HAP-1 (cell line): ENCODE results near the gene ACTL8.

ENCODE experiments used
- DNase-seq, 2 experiments: peaks; one replicate each; pipeline ENCODE4 v3.0.0-alpha.2; 2016 to 2020; ENCODE audit warnings: low spot score in 2 of 2
- H3K27me3 ChIP-seq: fragments of 250-450 bp; sonication (Bioruptor Pico); 2 replicates; pipeline ENCODE4 v1.5.1; 2020; ENCODE audit warnings: low read depth, mild to moderate bottlenecking, moderate library complexity
- H3K36me3 ChIP-seq: fragments of 250-450 bp; sonication (Bioruptor Pico); replicated peaks from 2 replicates; pipeline ENCODE4 v1.5.1; 2020; ENCODE audit warnings: mild to moderate bottlenecking
- H3K4me1 ChIP-seq: fragments of 250-450 bp; sonication (Bioruptor Pico); 2 replicates; pipeline ENCODE4 v1.5.1; 2020; ENCODE audit warnings: mild to moderate bottlenecking
- H3K4me3 ChIP-seq: fragments of 250-450 bp; sonication (Bioruptor Pico); 2 replicates; pipeline ENCODE4 v1.5.1; 2020; ENCODE audit warnings: mild to moderate bottlenecking, moderate library complexity
- H3K9me3 ChIP-seq: fragments of 250-450 bp; sonication (Bioruptor Pico); 2 replicates; pipeline ENCODE4 v1.5.1; 2020; ENCODE audit warnings: mild to moderate bottlenecking, moderate library complexity
- in situ Hi-C: fragments of 300-500 bp; cut with MboI; formaldehyde crosslinking; loops from 3 replicates; pipeline ENCODE4 v1.14.3; 2020; ENCODE audit warnings: low sequenced_read_pairs, inconsistent platforms, mixed read lengths

Gene ACTL8

DNA sequence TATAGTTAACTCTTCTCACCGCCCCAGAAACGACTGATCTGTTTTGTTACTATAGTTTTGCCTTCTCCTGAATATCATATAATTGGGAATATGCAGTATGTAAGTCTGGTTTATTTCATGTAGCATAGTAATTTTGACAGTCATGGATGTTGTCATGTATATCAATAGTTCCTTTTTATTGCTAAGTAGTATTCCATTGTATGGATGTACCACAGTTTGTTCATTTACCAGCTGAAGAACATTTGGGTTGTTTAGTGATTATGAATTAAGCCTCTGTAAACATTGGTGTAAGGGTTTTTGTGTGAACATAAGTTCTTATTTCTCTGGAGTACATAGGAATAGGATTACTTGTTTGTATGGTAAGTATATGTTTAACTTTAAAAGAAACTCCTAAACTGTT, 55.5 kb downstream of the ACTL8 start:
- H3K9me3 ChIP-seq, result no peaks in the 10 kb centered on the region
- no peak overlapping the region for H3K4me3 ChIP-seq
- no peaks in the 10 kb centered on the region for H3K4me1 ChIP-seq
- in situ Hi-C loops, result no loop called here
- DNase-seq, result no peak
- no peaks in the 10 kb centered on the region for H3K36me3 ChIP-seq
- H3K27me3 ChIP-seq, result peaks cover 8% of the 10 kb centered on the region

DNA sequence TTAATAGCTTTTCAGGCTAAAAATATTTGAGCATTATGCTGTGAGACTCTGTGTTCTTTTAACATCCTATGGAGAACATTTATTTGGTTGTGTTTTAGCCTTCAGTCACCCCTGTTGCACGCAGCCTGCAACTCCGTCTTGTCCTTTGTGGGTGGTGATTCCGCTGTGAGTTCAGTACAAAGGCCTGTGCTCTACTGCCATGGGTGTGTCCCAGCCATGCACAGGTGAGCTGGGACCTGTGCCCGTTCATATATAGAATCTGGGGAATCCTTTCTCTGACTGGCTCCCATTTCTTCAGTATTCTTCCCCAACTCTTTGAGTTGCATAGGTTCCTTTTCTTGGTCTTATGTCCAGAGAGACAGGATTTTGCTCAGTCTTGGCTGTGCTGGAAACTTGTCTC, 61.4 kb downstream of the ACTL8 start:
- H3K27me3 ChIP-seq, result peaks cover 8% of the 10 kb centered on the region
- no peaks in the 10 kb centered on the region for H3K36me3 ChIP-seq
- H3K4me1 ChIP-seq, result no peaks in the 10 kb centered on the region
- no peak for DNase-seq
- in situ Hi-C loops, result no loop called here
- H3K9me3 ChIP-seq, result no peaks in the 10 kb centered on the region
- H3K4me3 ChIP-seq, result no peak overlapping the region

DNA sequence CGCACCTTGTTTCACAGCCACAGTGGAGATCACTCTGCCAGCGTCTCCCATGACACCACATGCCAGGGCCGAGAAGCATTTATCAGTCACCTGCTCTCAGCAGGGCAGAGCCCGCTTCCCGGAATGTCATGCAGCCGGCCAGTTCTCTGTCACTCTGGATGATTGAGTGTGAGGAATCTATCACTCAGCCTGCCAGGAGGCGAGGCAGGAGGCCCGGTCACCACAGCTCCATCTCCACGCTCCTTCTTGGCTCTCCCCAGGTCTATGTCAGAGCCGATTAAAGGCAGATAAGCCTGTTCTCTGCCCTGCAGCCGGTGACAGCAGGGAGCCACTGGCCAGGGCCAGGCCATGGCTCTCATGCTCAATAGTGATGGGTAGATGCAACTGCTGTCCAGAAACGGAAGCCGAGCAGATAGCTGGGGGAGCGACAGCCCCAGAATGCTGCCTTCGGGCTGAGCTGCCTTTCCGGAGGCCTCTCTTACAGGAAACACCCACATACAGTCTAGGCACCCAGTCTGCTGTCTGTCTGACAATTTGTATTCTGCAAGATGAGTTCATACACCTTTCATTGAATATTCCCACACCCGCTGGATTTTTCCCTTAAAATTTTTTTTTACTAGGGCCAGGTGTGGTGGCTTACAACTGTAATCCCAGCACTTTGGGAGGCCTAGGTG, 64.1 kb downstream of the ACTL8 start:
- no peaks in the 10 kb centered on the region for H3K4me1 ChIP-seq
- no peak overlapping the region for H3K4me3 ChIP-seq
- H3K27me3 ChIP-seq, result peaks cover 8% of the 10 kb centered on the region
- no peaks in the 10 kb centered on the region for H3K9me3 ChIP-seq
- no peaks in the 10 kb centered on the region for H3K36me3 ChIP-seq
- DNase-seq, result no peak
- in situ Hi-C loops, result no loop called here

DNA sequence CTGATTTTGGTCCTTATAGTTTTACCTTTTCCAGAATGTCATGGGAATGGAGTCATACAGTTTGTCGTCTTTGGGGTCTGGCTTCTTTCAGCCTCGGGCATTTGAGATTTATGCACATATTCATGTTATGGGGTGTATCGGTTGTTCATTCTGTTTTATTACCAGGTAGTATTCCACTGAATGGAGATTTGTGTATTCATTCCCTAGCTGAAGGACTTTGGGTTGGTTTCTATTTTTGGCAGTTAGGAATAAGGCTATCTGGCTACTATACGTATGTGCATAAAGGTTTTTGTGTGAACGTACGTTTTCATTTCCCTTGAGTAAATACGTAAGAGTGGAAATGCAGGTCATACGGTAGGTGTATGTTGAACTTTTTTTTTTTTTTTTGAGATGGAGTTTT, 65.1 kb downstream of the ACTL8 start:
- in situ Hi-C loops, result no loop called here
- Histone ChIP-seq H3K4me3 (no peak overlapping the region), H3K4me1 (no peaks in the 10 kb centered on the region), H3K36me3 (no peaks in the 10 kb centered on the region), H3K9me3 (no peaks in the 10 kb centered on the region), H3K27me3 (peaks cover 6% of the 10 kb centered on the region)
- DNase-seq, result no peak

DNA sequence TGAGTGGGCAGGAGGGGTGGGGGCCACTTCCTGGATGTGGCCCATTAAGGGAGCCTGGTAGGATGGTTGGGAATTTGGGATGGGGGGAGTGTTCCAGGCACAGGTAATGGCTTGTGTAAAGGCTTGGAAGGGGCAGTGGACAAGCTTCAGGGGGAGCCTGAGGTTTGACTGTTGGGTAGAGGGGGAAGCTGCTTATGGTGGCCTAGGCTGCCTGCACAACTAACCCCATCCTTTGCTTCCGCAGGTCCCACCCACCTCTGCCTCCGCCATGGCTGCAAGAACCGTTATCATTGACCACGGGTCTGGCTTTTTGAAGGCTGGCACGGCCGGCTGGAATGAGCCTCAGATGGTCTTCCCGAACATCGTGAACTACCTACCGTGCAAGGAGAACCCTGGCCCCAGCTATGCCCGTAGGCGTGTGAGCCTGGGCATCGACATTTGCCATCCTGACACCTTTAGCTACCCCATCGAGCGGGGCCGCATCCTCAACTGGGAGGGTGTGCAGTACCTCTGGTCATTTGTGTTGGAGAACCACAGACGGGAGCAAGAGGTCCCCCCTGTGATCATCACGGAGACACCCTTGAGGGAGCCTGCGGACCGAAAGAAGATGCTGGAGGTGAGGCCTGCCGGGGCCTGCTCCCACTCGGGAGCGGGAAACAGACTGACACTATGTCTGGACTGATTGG, 67.8 kb downstream of the ACTL8 start:
- Histone ChIP-seq H3K4me3 (no peak overlapping the region), H3K4me1 (no peaks in the 10 kb centered on the region), H3K9me3 (no peaks in the 10 kb centered on the region), H3K36me3 (no peaks in the 10 kb centered on the region), H3K27me3 (peaks cover 4% of the 10 kb centered on the region; the same call in 1 of the 2 replicates)
- DNase-seq, result no peak
- in situ Hi-C loops, result no loop called here

DNA sequence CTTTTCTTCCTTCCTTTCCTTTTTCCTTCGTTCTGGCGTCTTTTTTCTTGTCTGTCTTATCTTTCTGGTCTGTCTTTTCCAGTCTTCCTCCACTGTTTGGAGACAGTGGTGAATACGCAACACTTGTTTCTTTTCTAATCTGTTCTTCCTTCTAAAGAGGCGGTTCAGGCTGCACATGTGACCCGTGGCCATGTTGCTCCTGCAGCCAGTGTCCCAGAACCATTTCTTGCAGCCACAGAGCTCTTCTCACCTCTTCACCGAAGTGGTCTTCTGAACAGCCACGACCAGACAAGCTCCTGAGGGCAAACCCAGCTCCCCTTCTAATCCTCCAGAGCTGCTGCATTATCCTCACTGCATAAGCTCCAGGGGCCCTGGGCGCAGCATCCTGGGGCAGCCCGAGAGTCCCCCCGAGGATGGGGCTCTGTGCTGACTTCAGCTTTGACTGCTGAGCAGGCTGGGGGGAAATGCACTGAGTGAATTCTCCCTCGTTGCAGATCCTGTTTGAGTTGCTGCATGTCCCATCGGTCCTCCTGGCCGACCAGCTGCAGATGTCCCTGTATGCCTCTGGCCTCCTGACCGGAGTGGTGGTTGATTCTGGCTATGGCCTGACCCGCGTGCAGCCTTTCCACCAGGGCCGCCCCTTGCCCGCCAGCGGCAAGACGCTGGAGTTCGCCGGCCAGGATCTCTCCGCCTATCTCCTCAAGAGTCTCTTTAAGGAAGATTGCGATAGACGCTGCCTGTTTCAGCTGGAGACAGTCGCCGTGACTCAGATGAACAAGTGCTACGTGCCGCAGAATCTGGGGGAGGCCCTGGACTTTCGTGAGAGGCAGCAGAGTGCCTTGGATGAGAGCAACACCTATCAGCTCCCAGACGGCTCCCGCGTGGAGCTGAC, 70.4 kb downstream of the ACTL8 start:
- H3K4me3 ChIP-seq, result no peak overlapping the region
- DNase-seq, result no peak
- H3K9me3 ChIP-seq, result no peaks in the 10 kb centered on the region
- H3K4me1 ChIP-seq, result no peaks in the 10 kb centered on the region
- peaks cover 4% of the 10 kb centered on the region; the same call in 1 of the 2 replicates for H3K27me3 ChIP-seq
- H3K36me3 ChIP-seq, result no peaks in the 10 kb centered on the region
- in situ Hi-C loops, result no loop called here

DNA sequence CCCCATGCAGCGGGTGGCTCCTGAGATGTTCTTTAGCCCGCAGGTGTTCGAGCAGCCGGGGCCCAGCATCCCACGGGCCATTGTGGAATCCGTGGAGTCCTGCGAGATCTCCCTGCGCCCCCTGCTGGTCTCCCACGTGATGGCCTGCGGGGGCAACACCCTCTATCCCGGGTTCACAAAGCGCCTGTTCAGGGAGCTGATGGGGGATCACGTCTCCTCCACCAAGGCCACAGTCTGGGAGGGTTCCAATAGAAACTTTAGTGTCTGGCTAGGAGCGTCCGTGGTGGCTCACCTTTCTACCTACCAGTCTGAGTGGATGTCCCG, 71.0 kb downstream of the ACTL8 start:
- Histone ChIP-seq H3K4me3 (no peak overlapping the region), H3K9me3 (no peaks in the 10 kb centered on the region), H3K4me1 (no peaks in the 10 kb centered on the region), H3K36me3 (no peaks in the 10 kb centered on the region), H3K27me3 (peaks cover 3% of the 10 kb centered on the region; the same call in 1 of the 2 replicates)
- DNase-seq, result peak; percentile 11 to 80
- in situ Hi-C loops, result no loop called here

DNA sequence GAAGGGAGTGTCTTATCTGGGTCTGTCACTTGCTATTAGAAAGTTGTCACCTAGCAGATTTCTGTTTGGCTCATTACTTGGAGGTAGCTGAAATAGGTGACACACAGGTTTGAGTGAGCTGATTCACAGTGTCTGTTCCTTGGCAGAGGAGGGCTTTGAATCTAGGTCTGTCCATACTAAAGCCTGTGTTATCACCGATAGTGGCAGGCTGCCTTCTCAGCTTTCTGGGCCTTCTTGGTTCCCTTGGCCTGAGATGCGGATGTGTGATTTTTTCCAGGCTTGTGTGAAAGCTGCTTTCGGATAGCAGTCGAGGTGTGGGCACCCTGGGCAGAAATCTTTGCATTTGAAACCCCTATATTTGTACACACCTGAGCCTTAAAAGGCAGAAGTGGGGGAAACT, 73.9 kb downstream of the ACTL8 start:
- no peaks in the 10 kb centered on the region for H3K9me3 ChIP-seq
- no peak for DNase-seq
- in situ Hi-C loops, result no loop called here

DNA sequence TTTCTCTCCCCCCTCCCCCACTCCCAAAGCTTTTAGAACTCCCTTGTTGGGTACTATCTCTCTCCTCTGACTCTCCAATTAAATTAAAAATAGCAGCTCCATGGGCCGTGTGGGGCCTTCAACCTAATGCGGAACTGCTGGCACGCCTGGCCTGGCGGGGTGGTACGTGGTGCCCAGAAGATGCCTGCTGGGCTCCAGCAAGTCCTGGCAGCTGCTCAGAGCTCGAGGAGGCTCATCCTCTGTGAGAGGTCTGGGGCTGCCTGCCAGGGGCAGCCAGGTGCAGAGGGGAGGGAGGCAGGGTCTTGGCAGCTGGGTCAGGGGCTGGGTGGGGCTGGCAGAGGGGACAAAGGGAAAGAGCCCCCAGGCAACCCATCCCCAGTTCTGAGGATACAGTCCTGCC, 74.4 kb downstream of the ACTL8 start:
- peaks cover 7% of the 10 kb centered on the region; the same call in 1 of the 2 replicates for H3K27me3 ChIP-seq
- H3K4me3 ChIP-seq, result no peak overlapping the region
- no peaks in the 10 kb centered on the region for H3K4me1 ChIP-seq
- no peaks in the 10 kb centered on the region for H3K36me3 ChIP-seq
- H3K9me3 ChIP-seq, result no peaks in the 10 kb centered on the region
- no peak for DNase-seq
- in situ Hi-C loops, result no loop called here

More for the DNA sequence above, 73.9 kb downstream of the ACTL8 start:
- H3K36me3 ChIP-seq, result no peaks in the 10 kb centered on the region
- H3K4me1 ChIP-seq, result no peaks in the 10 kb centered on the region
- peaks cover 1% of the 10 kb centered on the region; the same call in 1 of the 2 replicates for H3K27me3 ChIP-seq
- no peak overlapping the region for H3K4me3 ChIP-seq

DNA sequence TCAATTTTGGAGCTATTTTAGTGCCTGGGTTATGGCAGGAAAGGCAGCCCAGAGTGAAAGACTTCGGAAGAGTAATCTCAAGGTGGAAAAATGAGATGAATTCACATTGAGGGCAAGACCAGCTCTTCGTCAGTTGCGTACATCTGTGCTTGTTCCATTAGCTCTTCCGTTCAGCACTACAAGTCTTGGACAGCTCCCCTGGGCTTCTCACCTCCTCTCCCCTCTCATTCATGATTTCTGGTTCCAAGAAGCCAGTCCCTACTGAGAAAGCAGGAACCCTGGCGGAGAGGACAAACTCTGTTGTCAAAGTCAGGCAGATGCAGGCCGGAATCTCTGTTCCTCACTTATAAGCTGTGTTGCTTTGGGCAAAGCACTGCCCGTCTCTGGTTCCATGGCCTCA, 76.5 kb downstream of the ACTL8 start:
- in situ Hi-C loops, result loop anchor here (10.0 kb wide), 1 partner anchor 167 kb away; no protein-coding TSS in a partner anchor
- H3K9me3 ChIP-seq, result no peaks in the 10 kb centered on the region
- H3K36me3 ChIP-seq, result no peaks in the 10 kb centered on the region
- DNase-seq, result peak in 1 of 2 experiments; percentile 73
- peaks cover 9% of the 10 kb centered on the region; the same call in 1 of the 2 replicates for H3K27me3 ChIP-seq
- no peak overlapping the region for H3K4me3 ChIP-seq
- H3K4me1 ChIP-seq, result no peaks in the 10 kb centered on the region

DNA sequence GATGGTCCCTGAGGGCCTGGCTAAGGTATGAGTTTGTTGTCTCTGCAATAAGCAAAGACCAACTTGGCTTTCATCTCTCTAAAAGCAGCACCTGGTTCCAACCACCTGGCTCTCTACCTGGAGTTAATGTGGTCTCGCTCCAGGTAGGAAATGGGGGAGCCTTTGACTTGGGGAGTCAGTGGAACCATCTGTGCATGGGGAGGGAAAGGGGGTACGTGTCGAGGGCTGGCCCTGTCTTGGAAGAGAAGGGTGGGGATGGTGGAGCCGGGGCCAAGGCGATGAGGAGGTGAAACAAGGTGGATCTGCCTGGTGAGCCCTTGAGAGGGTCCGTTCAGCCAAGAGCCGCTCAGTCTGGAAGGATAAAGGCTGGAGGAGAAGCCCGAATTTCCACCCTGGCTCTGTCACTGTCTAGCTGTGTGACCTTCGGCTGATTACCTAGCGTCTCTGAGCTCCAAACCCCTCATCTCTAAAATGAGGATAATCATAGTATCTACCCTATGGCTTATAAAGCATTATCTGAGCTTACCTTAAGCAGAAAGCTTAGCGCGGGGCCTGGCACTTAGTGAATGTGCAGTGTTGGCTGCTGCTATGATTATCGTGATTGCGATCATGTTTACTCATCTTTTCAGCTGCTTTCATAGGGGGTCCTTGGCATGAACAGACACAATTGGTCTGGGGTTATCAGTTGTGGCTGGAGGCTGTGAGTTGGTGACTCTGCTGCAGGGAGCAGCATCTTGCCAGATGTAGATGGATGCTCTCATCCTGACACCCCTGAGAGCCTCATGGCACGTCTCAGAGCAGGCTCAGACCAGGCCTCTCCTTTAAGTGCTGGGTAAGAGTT, 78.7 kb downstream of the ACTL8 start:
- no peaks in the 10 kb centered on the region for H3K9me3 ChIP-seq
- no peak overlapping the region for H3K4me3 ChIP-seq
- H3K36me3 ChIP-seq, result no peaks in the 10 kb centered on the region
- in situ Hi-C loops, result loop anchor here (10.0 kb wide), 1 partner anchor 169 kb away; no protein-coding TSS in a partner anchor
- H3K4me1 ChIP-seq, result no peaks in the 10 kb centered on the region
- peaks cover 9% of the 10 kb centered on the region; the same call in 1 of the 2 replicates for H3K27me3 ChIP-seq
- no peak for DNase-seq

DNA sequence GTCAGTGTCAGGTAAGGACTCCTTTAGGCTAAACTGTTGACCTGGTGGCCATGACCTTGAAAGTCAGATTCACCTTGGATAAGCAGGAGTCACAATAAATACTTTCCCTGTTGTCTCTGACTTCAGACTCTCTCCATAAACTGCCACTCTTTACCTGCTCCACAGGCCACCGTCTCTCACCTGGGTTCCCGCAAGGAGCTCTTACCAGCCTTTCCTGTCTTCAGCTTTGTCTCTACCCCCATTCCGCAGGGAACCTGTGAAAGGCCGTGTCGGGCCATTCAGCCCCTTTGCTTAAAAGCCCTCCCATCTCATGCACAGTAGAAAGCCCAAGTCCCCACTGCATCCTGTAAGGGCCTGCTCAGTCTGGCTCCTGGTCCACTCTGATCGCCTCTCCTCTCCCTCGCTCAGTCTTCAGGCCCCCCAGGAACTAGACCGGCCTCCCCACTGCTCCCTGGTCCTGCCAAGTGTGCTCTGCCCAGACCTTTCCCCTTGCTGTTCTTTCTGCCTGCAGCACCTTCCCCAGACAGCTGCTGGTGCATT, 79.5 kb downstream of the ACTL8 start:
- in situ Hi-C loops, result loop anchor here (10.0 kb wide), 1 partner anchor 170 kb away; no protein-coding TSS in a partner anchor
- no peak overlapping the region for H3K4me3 ChIP-seq

More for the DNA sequence above, 79.5 kb downstream of the ACTL8 start:
- Histone ChIP-seq H3K9me3 (no peaks in the 10 kb centered on the region), H3K4me1 (no peaks in the 10 kb centered on the region), H3K27me3 (peaks cover 9% of the 10 kb centered on the region), H3K36me3 (no peaks in the 10 kb centered on the region)
- DNase-seq, result no peak
